Heart left ventricle (tissue), 13 donors: ENCODE data around the gene OSBPL10.

Experiments
- CTCF ChIP-seq, 12 donors: fragments of 200-600 bp; sonication (generic) in 4 of 12; IDR thresholded peaks; one replicate each; pipeline versions ENCODE4 v1.5.0 to v1.8.0; 2018 to 2022; ENCODE audit warnings: antibody characterized with exemption in 12 of 12, mild to moderate bottlenecking in 5 of 12
- POLR2A ChIP-seq, 2 donors: fragments of 450-650 bp; IDR thresholded peaks; one replicate each; pipeline ENCODE4 v1.6.1; 2017; ENCODE audit warnings: antibody characterized with exemption in 2 of 2, mild to moderate bottlenecking in 2 of 2, moderate library complexity in 2 of 2
- donor health status: ischemic (EF 13 %, LVEDD 7.1; RV severe dilation, severe dysfunction).
- donor health status: DM: no; HTN: yes; CAD: no.
- donor health status: DM: no; HTN: no; CAD: no.
- donor health status: ischemic (EF 25% LVEDD 6.9; RV normal size, moderate dysfunction).
- donor health status: ischemic (EF 25% LVEDD 5.7; RV mildly dilated, moderate dysfunction).
- donor health status: ischemic (EF 35%, LVEDD 5.7; RV mildly dilated, moderate dysfunction).
- donor health status: nonischemic (EF 11% LVEDD 7.7; RV severe dilation, severe dysfunction).
- donor health status: DM: yes; HTN: yes; CAD: no.
- donor health status: PGD.
- donor health status: ischemic (EF 29% LVEDD 5.4; RV normal size, mild dysfunction).
- donor health status: nonischemic (EF 23%, LVEDD 6.1; RV moderate dilation, normal function).

- TF ChIP-seq CTCF (IDR thresholded peaks at IDR 0.05), result no peak
- TF ChIP-seq POLR2A (IDR thresholded peaks at IDR 0.05), result no peak
Measured at GRCh38 chr3:31670722-31671121, 310.3 kb downstream of the OSBPL10 start.
